COLO829 (cell line): Measurements from ENCODE around the gene MKLN1.
A peak's percentile ranks its signal among the peaks of the same experiment; 100 is the strongest.
"Not testable (repeated sequence)": the region's sequence is repeated elsewhere in the genome, so short reads cannot be mapped to it uniquely, and the experiment has no call there.

ENCODE experiments used
- DNase-seq: peaks from one replicate; pipeline ENCODE4 v3.0.0; 2012; ENCODE audit warnings: low spot score

The MKLN1 gene

GRCh38 chr7:131401194-131401593, 73.5 kb downstream of the MKLN1 start:
- no peak for DNase-seq

GRCh38 chr7:131403322-131403721, 75.6 kb downstream of the MKLN1 start:
- DNase-seq, result no peak

GRCh38 chr7:131404226-131404911, 76.7 kb downstream of the MKLN1 start:
- no peak for DNase-seq

GRCh38 chr7:131409129-131409766, 81.6 kb downstream of the MKLN1 start:
- no peak for DNase-seq

GRCh38 chr7:131412031-131412430, 84.4 kb downstream of the MKLN1 start:
- DNase-seq, result no peak

- DNase-seq, result no peak
Measured at GRCh38 chr7:131413711-131414110, 86.0 kb downstream of the MKLN1 start.

GRCh38 chr7:131424219-131424822, 96.6 kb downstream of the MKLN1 start:
- DNase-seq, result peak; percentile 68

GRCh38 chr7:131425992-131426391, 98.3 kb downstream of the MKLN1 start:
- peak; percentile 88 for DNase-seq

GRCh38 chr7:131430826-131431225, 103.2 kb downstream of the MKLN1 start:
- DNase-seq, result not testable (repeated sequence)

GRCh38 chr7:131431289-131431688, 103.6 kb downstream of the MKLN1 start:
- DNase-seq, result no peak

GRCh38 chr7:131431756-131432155, 104.1 kb downstream of the MKLN1 start:
- DNase-seq, result no peak

GRCh38 chr7:131436384-131436783, 108.7 kb downstream of the MKLN1 start:
- DNase-seq, result no peak

GRCh38 chr7:131438969-131439368, 111.3 kb downstream of the MKLN1 start:
- no peak for DNase-seq

GRCh38 chr7:131443496-131443895, 115.8 kb downstream of the MKLN1 start:
- DNase-seq, result no peak

GRCh38 chr7:131444683-131445082, 117.0 kb downstream of the MKLN1 start:
- no peak for DNase-seq

GRCh38 chr7:131449373-131449902, 121.8 kb downstream of the MKLN1 start:
- DNase-seq, result no peak

- DNase-seq, result no peak
Measured at GRCh38 chr7:131454498-131454897, 126.8 kb downstream of the MKLN1 start.

GRCh38 chr7:131455001-131455400, 127.3 kb downstream of the MKLN1 start:
- no peak for DNase-seq

GRCh38 chr7:131455546-131455945, 127.9 kb downstream of the MKLN1 start:
- DNase-seq, result no peak

- DNase-seq, result no peak
Measured at GRCh38 chr7:131456338-131456737, 128.7 kb downstream of the MKLN1 start.

GRCh38 chr7:131459256-131459655, 131.6 kb downstream of the MKLN1 start:
- DNase-seq, result no peak

- no peak for DNase-seq
Measured at GRCh38 chr7:131462059-131462458, 134.4 kb downstream of the MKLN1 start.

- DNase-seq, result not testable (repeated sequence)
Measured at GRCh38 chr7:131462715-131463114, 135.0 kb downstream of the MKLN1 start.
